ENCODE results near the gene SLC9A1.

DNA sequence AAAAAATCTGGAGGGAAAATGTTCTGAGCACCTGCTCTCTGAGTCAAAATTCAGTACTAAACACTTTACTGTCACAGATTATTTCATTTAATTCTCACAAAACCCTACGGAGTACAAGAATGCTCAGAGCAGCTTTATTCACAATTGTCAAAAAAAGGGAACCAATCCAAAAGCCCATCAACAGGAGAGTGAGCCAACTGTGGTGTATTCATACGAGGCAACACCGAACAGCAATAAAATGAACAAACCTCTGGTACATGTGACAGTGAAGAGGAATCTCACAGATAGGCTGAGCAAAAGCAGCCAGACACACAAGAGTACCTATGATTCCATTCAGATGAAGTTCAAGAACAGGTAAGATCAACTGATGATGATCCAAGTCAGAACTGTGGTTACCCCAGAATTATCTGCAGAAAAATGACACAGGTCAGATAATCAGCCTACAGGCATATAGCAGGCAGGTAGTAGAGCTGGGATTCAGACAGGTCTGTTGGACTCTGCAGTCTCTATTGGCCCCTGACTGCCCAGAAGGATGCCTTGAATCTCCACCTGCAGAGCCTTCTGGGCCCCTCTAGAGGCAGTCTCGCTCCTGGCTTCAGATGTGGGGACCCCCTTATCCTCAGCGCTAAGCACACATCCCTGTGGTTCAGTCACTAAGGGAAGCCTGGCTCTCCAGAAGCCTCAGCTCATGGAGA is 19.2 kb downstream of the SLC9A1 start:
- no peak for TF ChIP-seq POLR2AphosphoS5 (IDR thresholded peaks at IDR 0.05)
- TF ChIP-seq, protein P1, sequence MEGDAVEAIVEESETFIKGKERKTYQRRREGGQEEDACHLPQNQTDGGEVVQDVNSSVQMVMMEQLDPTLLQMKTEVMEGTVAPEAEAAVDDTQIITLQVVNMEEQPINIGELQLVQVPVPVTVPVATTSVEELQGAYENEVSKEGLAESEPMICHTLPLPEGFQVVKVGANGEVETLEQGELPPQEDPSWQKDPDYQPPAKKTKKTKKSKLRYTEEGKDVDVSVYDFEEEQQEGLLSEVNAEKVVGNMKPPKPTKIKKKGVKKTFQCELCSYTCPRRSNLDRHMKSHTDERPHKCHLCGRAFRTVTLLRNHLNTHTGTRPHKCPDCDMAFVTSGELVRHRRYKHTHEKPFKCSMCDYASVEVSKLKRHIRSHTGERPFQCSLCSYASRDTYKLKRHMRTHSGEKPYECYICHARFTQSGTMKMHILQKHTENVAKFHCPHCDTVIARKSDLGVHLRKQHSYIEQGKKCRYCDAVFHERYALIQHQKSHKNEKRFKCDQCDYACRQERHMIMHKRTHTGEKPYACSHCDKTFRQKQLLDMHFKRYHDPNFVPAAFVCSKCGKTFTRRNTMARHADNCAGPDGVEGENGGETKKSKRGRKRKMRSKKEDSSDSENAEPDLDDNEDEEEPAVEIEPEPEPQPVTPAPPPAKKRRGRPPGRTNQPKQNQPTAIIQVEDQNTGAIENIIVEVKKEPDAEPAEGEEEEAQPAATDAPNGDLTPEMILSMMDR (IDR thresholded peaks at IDR 0.05), result no peak
- TF ChIP-seq POLR2A (IDR thresholded peaks at IDR 0.05), result no peak
- TF ChIP-seq EP300 (IDR thresholded peaks at IDR 0.05), result no peak

Data from upper lobe of left lung (tissue), 4 donors.